ENCODE data around the gene CBFA2T2.
"Not testable (repeated sequence)": the region's sequence is repeated elsewhere in the genome, so short reads cannot be mapped to it uniquely, and the experiment has no call there.

Gene CBFA2T2

GRCh38 chr20:33503564-33503963 is 13.7 kb downstream of the CBFA2T2 start:
- DNase-seq (ENCODE audit: low read depth in 1 of 2, low spot score in 1 of 2), result no peak

- DNase-seq (ENCODE audit: low read depth in 1 of 2, low spot score in 1 of 2), result no peak
Observed at GRCh38 chr20:33506576-33506975, 16.7 kb downstream of the CBFA2T2 start.

GRCh38 chr20:33507461-33507860 is 17.6 kb downstream of the CBFA2T2 start:
- no peak for DNase-seq (ENCODE audit: low read depth in 1 of 2, low spot score in 1 of 2)

GRCh38 chr20:33508015-33508414 is 18.1 kb downstream of the CBFA2T2 start:
- DNase-seq (ENCODE audit: low read depth in 1 of 2, low spot score in 1 of 2), result not testable (repeated sequence)

- not testable (repeated sequence) for DNase-seq (ENCODE audit: low read depth in 1 of 2, low spot score in 1 of 2)
Observed at GRCh38 chr20:33509057-33509456, 19.2 kb downstream of the CBFA2T2 start.

GRCh38 chr20:33511876-33512275 is 22.0 kb downstream of the CBFA2T2 start:
- not testable (repeated sequence) for DNase-seq (ENCODE audit: low read depth in 1 of 2, low spot score in 1 of 2)

GRCh38 chr20:33515569-33516216 is 25.8 kb downstream of the CBFA2T2 start:
- no peak for DNase-seq (ENCODE audit: low read depth in 1 of 2, low spot score in 1 of 2)

- no peak for DNase-seq (ENCODE audit: low read depth in 1 of 2, low spot score in 1 of 2)
Observed at GRCh38 chr20:33516882-33517281, 27.0 kb downstream of the CBFA2T2 start.

- no peak for DNase-seq (ENCODE audit: low read depth in 1 of 2, low spot score in 1 of 2)
Observed at GRCh38 chr20:33518071-33518470, 28.2 kb downstream of the CBFA2T2 start.

GRCh38 chr20:33521461-33521860 is 31.6 kb downstream of the CBFA2T2 start:
- no peak for DNase-seq (ENCODE audit: low read depth in 1 of 2, low spot score in 1 of 2)

- no peak for DNase-seq (ENCODE audit: low read depth in 1 of 2, low spot score in 1 of 2)
Observed at GRCh38 chr20:33522256-33522820, 32.4 kb downstream of the CBFA2T2 start.

GRCh38 chr20:33524261-33524660 is 34.4 kb downstream of the CBFA2T2 start:
- no peak for DNase-seq (ENCODE audit: low read depth in 1 of 2, low spot score in 1 of 2)

- no peak for DNase-seq (ENCODE audit: low read depth in 1 of 2, low spot score in 1 of 2)
Observed at GRCh38 chr20:33526769-33527168, 36.9 kb downstream of the CBFA2T2 start.

GRCh38 chr20:33531047-33531877 is 41.4 kb downstream of the CBFA2T2 start:
- no peak for DNase-seq (ENCODE audit: low read depth in 1 of 2, low spot score in 1 of 2)

- DNase-seq (ENCODE audit: low read depth in 1 of 2, low spot score in 1 of 2), result no peak
Observed at GRCh38 chr20:33531885-33532284, 42.0 kb downstream of the CBFA2T2 start.

- no peak for DNase-seq (ENCODE audit: low read depth in 1 of 2, low spot score in 1 of 2)
Observed at GRCh38 chr20:33532753-33533459, 43.0 kb downstream of the CBFA2T2 start.

- DNase-seq (ENCODE audit: low read depth in 1 of 2, low spot score in 1 of 2), result not testable (repeated sequence)
Observed at GRCh38 chr20:33535717-33536116, 45.8 kb downstream of the CBFA2T2 start.

- DNase-seq (ENCODE audit: low read depth in 1 of 2, low spot score in 1 of 2), result no peak
Observed at GRCh38 chr20:33537608-33538007, 47.7 kb downstream of the CBFA2T2 start.

GRCh38 chr20:33539129-33539528 is 49.2 kb downstream of the CBFA2T2 start:
- no peak for DNase-seq (ENCODE audit: low read depth in 1 of 2, low spot score in 1 of 2)

- no peak for DNase-seq (ENCODE audit: low read depth in 1 of 2, low spot score in 1 of 2)
Observed at GRCh38 chr20:33540427-33540826, 50.5 kb downstream of the CBFA2T2 start.

GRCh38 chr20:33541074-33541473 is 51.2 kb downstream of the CBFA2T2 start:
- DNase-seq (ENCODE audit: low read depth in 1 of 2, low spot score in 1 of 2), result no peak

- no peak for DNase-seq (ENCODE audit: low read depth in 1 of 2, low spot score in 1 of 2)
Observed at GRCh38 chr20:33541797-33542196, 51.9 kb downstream of the CBFA2T2 start.

All from activated CD4-positive, alpha-beta T cell treated with anti-CD3 and anti-CD28 coated beads, Interleukin-2, amount 50 U/mL, for 24 hours (primary cell).